ENCODE data around the gene FBXO5.

Gene FBXO5

GRCh38 chr6:152948150-152948768, 34.6 kb downstream of the FBXO5 start:
- DNase-seq = peak; percentile 58

- no peak for DNase-seq
Measured at GRCh38 chr6:152946995-152947394, 35.8 kb downstream of the FBXO5 start.

GRCh38 chr6:152946484-152946883, 36.4 kb downstream of the FBXO5 start:
- no peak for DNase-seq

GRCh38 chr6:152943260-152943897, 39.5 kb downstream of the FBXO5 start:
- DNase-seq = no peak

GRCh38 chr6:152942319-152942869, 40.4 kb downstream of the FBXO5 start:
- no peak for DNase-seq

- DNase-seq = peak; percentile 36
Measured at GRCh38 chr6:152941746-152942145, 41.1 kb downstream of the FBXO5 start.

- no peak for DNase-seq
Measured at GRCh38 chr6:152932865-152933264, 50.0 kb downstream of the FBXO5 start.

GRCh38 chr6:152922706-152923105, 60.1 kb downstream of the FBXO5 start:
- no peak for DNase-seq
